Activated gamma-delta T cell treated with Interleukin-2 at 50 U/mL for 16 hours (primary cell): ENCODE data around the gene HS6ST3.

Experiments used
- DNase-seq: peaks from one replicate; pipeline ENCODE4 v3.0.0-alpha.2; 2020

The HS6ST3 gene

DNA sequence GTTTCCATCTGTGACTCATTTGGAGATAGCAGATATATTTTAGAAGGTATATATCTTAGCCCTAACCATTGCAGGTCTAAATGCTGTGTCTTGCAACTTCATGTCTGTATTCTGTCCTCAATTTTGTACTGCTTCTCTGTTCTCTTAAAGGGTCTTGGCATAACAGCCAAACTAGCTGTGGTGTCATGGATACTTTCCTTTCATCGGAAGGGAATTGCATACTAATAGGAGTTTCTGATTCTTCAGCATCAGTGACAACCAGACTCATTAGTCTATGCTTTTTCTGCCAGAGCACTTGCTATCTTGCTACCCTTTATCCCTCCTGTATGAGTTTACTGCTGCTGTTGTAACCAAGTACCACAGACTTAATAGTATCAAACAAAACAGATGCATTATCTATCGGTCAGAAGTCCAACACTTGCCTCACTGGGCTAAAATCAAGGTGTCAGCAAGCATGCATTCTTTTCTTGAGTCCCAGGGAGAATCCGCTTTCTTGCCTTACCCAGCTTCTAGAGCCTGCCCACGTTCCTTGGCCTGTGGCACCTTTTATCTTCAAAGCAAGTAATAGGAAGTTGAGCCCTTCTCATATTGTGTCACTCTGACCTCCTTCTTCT lies 253.1 kb downstream of the HS6ST3 start:
- DNase-seq, result no peak

DNA sequence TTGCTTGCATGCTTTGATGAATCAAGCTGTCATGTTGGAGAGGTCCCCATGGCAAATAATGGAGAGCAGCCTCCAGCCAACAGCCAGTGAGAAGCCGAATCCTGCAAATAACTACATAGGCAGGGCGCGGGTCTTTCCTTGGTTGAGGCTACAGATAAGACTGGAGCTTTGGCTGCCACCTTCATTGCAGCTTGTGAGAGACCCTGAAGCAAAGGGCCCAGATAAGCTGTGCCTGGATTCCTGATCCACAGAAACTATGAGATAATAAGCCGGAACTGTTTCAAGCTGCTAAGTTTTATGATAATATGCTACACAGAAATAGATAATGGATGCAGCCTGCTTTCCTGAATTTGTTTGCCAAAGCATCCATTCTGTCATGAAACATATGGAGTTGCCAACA lies 257.0 kb downstream of the HS6ST3 start:
- DNase-seq, result no peak

DNA sequence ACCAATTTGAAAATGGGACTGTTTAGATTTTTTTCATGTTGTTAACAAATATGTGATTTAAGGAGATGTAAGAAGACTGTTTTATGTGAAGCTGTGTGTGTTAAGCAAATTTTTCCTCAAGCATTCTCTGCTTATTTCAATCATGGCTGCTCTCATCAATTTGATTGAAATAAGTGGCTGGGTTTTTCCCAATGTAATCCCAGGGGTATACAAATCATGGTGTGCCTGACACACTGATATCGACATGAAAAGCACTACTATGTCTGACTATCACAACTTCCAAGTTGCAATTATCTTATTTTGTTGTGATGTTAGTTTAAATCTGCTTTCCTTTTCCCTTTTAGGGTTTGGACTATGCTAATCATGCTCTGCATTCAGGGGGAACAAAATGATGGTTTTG lies 283.7 kb downstream of the HS6ST3 start:
- no peak for DNase-seq

DNA sequence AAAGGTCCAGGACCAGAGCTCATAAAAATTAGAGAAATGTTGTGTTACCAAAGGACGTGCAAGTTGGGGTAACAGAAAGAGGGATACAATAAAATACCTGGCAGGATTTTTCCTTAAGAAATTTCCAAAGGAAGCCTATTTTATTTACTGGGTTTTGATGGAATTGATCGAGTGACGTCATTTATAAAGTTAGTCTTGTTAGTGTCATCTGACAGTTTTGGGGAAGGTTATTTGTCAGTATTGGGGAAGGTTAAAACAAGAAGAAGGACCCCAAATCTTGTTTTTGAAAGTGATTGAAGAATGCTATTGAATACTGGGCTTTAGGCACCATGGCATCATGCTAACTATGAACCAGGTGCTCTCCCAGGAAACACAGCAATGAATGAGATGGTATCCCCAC lies 287.9 kb downstream of the HS6ST3 start:
- DNase-seq, result no peak

DNA sequence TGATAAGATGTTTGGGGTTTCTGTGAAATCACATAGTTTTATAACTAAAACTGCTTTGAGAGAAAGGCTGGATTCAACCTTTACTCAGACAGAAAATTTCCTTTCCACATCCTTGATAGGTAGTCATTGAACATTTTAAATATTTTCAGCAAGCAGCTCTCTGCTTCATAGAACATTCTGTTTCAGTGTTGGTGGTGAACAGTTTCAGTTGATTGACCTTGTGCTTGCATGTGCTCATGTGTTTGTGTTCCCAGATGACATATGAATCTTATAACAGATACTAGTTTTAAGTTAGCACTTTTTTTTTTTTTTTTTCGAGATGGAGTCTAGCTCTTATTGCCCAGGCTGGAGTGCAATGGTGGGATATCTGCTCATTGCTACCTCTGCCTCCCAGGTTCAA lies 290.1 kb downstream of the HS6ST3 start:
- no peak for DNase-seq

DNA sequence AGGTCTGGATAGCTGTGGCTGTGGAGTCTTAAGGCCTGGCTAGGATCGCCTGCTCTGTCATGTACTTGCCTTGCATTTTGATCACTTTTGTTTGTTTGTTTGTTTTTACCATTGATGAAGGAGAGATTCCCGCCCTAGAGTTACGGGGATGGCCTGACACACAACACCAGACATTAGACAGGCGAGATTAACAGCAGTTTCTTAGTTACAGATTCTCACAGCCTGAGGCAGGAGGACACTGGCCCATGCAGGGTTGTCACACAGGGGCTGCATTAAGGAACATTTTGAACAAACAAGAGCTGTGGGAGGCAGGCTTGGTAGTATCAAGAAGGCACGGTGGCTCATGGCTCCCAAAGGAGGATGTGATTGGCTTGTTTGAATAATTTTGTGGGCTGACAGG lies 291.8 kb downstream of the HS6ST3 start:
- no peak for DNase-seq

DNA sequence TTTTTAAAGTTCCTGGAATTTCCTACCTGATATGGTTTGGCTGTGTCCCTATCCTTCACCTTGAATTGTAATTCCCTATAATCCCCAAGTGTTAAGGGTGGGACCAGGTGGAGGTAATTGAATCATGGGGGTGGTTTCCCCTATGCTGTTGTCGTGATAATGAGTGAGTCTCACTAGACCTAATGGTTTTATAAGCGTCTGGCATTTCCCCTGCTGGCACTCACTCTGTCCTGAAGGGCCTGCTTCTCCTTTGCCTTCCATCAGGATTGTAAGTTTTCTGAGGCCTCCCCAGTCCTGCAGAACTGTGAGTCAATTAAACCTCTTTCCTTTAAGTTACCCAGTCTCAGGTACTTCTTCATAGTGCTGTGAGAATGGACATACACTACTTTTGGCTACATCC lies 298.7 kb downstream of the HS6ST3 start:
- no peak for DNase-seq

DNA sequence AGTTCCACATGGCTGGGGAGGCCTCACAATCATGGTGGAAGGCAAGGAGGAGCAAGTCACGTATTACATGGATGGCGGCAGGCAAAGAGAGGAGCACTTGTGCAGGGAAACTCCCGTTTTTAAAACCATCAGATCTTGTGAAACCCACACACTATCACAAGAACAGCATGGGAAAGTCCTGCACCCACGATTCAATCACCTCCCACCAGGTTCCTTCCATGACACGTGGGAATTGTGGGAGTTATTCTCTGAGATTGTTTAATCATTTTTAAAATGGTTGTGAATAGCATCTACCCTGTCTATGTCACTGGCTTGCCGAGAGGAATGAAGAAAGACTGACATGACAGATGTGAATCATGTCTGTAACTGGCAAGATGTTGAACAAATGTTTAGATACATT lies 301.7 kb downstream of the HS6ST3 start:
- no peak for DNase-seq

DNA sequence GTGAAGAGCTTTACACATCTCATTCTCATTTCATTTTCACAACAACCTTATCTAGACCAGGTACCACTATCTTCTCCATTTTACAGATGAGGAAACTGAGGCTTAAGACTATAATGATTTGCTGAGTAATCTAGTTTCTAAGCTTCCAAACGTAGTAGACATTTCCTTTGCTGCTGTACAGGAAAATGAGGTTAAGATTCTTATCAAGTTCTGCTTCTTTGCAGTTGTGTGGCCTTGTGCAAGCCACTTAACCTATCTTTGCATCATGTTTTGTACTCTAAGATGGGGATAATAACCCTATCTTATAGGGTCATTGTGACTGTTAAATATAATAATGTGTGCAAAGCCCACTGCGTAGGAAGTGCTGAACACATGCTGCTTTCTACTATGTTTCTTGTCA lies 307.9 kb downstream of the HS6ST3 start:
- no peak for DNase-seq

DNA sequence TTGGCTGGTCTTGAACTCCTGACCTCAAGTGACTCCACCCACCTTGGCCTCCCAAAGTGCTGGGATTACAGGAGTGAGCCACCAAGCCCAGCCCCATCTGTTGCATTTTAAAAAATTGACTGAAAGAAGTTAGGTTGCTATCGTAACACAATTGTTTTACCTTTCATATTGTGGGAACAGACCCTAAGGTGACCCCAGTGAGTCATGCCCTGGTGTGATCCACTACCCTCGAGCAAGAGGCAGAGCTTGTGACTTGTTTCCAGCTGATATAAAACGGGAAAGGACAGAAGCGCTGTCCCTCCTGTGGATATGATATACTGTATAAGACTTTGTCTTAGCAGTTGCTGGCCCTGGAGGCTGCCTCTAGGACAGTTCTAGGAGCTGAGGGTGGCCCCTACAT lies 308.6 kb downstream of the HS6ST3 start:
- no peak for DNase-seq

DNA sequence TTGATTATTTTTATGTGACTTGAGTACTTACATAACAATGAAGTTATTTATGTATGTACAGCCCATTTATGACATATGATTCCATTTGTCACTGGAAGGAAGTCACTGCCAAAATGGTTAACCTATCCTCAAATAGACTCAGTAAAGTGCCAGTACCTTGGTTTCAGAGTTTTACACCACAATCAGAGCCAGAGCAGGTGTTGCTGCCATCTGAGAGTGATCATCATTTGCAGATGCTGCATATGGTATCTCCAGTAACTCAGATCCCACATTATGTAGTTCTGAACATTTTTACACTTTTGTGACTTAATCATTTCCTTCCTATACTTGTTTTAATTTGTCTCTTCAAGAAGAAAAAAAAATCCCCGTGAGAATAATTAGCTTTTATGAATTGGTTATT lies 313.3 kb downstream of the HS6ST3 start:
- no peak for DNase-seq

DNA sequence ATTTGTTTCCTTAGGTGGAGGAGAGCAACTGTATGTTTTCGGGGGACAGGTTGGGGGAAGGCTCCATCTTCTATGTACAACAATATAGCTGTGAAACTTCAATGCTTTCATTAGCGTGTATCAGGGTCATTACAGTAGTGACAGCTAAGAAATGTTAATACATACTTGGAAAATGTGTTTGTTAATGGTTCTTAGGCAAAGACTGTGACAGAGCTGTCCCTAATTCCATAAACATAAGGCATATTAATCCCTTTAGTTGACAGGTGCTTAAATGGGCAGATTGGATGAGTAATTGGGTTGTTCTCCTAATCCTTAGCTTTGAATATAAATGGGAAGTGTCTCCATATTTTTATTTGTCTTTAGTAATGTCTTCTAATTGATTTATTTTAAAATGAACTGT lies 313.7 kb downstream of the HS6ST3 start:
- no peak for DNase-seq

DNA sequence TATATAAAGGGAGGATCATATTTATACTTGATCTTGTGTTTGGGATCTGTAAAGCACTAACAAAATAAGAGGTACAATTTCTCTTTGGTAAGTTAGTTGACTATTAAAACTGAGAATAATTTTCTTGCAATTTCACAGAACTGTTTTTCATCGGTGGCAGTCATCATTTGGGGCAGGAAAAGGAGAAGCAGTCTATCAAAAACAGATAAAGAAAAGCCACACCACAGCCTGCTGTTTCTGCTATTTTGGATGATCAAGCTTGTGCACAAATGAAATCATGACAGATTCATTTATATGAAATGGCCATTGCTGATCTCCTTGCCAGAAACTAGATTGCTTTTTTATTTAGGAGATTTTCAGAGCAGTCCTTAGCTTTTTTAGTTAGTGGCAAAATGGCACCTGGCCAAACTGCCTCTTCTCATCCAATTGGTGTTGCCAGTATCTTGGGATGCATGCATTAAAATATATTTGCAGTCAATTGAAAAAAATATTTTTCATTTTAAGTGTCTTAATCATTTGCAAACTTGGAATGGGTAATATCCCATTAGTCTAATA lies 326.0 kb downstream of the HS6ST3 start:
- DNase-seq, result no peak

DNA sequence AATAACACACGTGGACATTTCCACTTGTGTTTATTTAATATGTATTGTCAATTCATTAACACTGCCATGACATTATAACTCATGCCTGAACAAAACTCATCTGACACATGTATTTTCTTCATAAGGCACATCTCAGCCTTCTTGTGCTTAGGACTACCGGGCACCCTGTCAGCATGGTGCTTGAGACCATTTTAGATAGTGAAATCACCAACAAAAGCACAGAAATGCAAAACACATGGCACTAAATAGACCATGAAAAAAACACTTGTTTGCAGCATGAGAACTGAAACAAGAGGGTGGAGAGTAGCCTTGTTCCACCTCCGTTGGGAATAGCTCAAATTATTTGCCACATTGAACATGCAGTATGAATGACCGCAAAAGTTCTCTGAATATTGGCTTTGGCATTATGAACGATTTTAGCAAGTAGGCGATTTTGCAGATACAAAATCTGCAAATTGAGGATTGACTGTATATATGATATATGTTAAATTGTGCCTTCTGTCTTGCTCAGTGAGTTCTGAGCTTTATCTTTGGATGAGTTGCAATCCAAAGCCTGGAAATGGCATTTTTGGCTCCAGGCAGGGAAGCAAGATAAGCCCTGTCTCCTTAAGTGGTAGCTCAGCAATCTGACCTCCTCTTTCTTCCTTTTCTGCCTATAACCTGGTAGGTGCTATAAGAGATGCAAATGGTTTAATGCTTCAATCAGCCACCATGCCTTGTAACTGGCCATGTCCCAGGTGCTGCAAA lies 328.2 kb downstream of the HS6ST3 start:
- no peak for DNase-seq

DNA sequence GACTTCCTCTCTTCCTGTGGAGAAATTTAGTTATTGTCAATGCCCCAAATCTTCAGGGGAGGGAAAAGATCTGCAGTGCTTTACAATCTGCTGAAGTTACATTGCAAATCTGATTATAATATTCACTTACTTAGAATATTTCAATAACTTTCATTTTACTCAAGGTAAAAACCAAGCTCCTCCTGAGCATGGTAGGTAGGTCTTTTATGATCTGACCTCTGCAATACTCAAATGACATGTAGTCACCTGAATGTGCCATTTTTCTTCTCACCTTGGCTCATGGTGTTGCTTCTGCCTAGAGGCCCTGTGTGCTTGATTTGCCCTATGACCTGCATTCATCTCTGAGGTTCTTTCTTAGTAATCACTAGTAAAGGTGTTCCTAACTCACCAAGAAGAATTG lies 331.4 kb downstream of the HS6ST3 start:
- no peak for DNase-seq

DNA sequence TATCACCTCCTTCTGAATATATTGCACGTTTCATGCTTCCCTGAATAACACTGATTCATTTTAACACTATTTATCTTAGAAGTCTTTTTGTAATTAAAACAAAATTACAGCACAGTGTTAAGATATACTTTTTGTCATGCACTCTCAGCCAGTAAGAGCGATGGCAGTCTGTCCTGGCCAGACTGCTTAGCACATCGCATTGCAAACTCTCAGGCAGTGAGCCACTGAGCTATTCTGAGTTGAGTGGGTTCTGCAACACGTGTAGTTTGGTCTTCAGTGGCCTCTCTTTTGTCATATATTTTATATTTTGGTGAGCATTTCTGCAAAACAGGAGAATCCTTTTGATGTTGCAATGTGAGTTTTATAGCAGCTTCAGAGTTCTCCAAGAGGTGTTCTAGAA lies 332.1 kb downstream of the HS6ST3 start:
- no peak for DNase-seq

DNA sequence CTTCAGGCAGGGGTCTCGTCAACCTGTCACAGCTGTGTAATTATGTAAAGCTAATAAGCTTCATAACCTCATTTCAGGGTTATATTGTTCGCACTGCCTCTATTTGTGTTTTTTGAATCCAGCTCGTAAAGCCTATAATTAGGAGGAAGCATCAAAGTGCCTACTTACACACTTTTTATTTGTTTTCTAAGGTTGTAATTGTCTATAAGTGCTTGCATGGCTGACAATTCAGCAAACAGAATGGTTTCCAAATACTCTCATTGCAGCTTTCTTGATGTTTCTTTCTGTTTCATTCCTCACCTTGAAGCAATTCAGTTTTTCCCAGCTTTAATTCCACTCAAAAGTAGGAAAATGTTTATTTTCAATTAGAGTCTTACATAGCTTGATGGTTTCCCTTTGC lies 336.3 kb downstream of the HS6ST3 start:
- DNase-seq, result no peak

DNA sequence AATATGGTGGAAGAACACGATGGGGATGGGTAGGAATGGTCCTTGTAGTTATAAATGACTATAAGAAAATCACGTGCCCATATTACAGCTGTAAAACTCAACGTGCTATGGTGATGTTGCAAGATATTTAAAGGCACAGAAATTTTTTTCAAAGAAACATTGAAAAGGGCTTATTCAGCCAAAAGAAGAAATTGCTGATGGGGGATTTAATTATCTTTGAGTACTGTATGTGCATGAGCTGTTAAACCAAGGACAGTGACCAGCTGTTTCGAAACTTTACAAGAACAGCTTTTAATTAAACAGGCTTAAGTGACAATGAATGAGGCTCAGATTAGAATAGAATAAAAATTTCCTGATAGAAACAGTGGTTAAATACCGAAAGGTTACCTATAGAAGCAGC lies 339.0 kb downstream of the HS6ST3 start:
- DNase-seq, result no peak

DNA sequence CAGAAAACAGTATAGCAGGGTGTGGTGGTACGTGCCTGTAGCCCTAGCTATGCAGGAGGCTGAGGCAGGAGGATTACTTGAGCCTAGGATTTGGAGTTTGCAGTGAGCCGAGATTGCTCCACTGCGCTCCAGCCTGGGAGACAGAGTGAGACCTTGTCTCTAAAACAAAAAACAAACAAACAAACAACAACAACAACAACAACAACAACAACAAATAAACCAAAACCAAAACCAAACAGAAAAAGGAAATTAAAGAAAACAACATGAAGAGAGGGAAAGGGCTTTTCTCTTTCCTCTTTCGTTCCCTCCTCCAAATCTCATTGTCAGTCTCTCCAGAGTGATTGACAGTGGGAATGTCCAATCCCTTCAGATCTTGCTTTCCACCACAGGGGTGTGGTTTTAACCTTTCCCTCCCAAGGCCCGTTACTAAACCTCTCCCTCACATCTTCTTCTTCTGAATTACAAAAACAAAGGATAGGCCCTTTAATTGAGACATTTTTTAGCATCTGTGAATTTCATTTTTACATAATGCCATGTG lies 341.2 kb downstream of the HS6ST3 start:
- DNase-seq, result no peak

DNA sequence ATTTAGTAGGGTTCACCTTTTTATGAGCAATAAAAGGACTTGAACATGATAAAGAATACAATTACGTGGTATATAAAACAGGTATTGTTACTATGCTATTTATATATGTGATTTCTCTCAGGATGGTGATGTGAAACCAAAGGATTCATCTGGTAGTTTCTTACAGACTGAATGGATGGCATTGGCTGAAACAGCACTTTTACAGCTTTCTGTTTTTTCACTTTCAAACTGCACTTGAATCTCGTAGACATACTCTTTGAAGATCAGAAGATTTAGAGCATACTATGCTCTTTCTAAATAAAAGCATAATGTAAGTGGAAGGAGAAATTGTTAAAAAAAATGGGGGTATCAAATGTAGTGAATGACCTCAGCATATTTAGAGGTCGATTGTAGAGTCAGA lies 354.8 kb downstream of the HS6ST3 start:
- no peak for DNase-seq

DNA sequence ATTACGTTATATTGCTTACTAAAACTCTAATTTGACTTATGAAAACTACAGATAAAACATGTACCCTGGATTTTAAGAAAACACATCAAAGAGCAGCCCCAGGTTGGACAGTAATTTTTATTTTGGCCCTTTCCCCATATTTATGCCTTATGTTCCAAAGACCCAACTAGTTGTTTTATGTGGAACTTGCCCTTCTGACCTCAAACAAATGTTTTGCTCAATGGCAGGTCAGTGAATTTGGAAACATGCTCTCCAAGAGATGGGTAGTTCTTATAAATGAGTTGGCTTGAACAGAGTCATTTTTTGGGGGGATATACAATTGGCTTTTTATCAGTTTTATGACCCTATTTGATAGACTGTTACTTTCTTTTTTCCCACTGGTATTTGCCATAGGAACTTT lies 360.0 kb downstream of the HS6ST3 start:
- no peak for DNase-seq

DNA sequence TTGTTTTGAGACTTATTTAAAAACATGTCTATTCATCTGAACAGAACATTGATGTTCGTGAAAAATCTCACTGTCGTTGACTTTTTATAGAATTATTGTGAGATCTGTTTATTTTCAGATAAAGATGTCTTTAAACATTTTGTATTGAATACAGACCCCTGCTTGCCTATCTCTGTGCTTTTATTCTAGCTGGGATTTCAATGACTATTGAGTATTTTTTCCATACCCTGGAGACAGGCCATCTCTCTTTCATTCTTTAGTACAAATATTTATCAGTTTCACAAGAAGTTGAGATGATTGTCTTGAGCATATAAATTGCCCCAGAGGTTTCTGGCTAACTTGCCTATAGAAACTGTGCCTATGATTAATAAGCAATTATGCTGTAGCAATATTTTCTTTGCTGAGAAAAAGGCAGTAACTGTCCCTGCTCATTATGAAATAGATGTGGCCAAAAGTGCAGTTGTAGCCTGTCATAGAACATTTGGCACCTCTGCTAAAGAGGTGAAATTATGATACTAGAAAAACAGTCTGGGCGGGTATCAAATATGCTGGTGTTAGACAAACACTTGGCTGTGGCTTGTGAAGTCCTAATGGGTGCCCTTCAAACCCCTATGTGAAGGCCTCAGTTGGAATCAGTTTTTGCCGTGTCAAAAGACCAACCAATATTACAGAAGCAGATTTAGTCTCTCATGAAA lies 360.6 kb downstream of the HS6ST3 start:
- no peak for DNase-seq

DNA sequence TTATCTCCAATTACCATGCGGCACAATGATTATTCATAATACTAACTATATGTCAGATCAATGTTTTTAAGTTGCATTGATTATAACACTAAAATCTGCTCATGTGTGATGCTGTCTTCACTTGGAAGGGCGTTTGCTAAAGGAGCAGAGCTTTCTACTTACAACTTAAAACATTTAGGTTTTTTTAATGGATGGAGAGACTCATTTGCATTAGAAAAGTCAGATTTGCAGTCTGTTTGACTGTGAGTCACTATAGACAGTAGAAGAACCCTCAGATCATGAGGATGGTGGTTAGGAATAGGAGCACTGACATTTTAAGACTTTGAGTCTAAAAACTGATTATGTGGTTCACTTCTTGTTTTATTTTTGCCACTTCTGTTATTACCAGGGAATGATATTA lies 364.6 kb downstream of the HS6ST3 start:
- DNase-seq, result no peak

DNA sequence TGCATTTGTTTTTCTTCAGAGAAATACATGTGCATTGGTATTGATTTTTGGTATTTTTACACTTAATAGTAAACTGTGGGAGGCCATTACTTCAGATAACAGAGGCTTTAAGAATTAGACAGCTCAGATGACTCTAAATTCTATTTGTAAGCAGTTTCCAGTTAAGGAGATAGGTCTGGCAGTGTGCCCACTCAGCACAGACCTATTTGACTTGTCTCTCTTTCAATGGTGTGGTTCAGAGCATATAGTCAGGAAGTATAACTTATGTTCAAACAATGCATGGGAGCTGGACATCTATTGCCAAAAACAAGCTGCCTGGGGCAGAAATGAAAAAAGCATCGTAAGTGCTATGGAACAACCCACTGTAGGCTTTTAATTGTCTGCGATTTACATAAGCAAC lies 370.7 kb downstream of the HS6ST3 start:
- DNase-seq, result no peak
